CD14-positive monocyte (primary cell): ENCODE results near the gene TERB1. TPM values are rescaled to one million over a fixed set of nuclear protein-coding genes. Genes with fewer than 3 reads are reported as not detected.

Experiments
- DNase-seq, 3 donors: peaks; one replicate each; pipeline ENCODE4 v3.0.0-alpha.2; 2011 to 2022
- H2AFZ ChIP-seq: 2 replicates; pipeline ENCODE4 v1.6.0; 2012; ENCODE audit warnings: mild to moderate bottlenecking, low read depth, low read length, inconsistent platforms; ENCODE audit not compliant: insufficient read depth, poor library complexity, severe bottlenecking
- H3K27ac ChIP-seq, 2 donors: 1 replicate in 1 of 2; 2 replicates in 1 of 2; pipeline ENCODE4 v1.5.1; 2012 to 2013; ENCODE audit warnings: low read length in 2 of 2, control low read depth in 1 of 2, inconsistent platforms in 1 of 2, low read depth in 1 of 2, mild to moderate bottlenecking in 1 of 2
- H3K27me3 ChIP-seq, 2 donors: one replicate each; pipeline versions ENCODE4 v1.6.0 to v1.6.1; 2011 to 2013; ENCODE audit warnings: low read length in 2 of 2; ENCODE audit not compliant: control insufficient read depth in 2 of 2, insufficient read depth in 2 of 2
- H3K36me3 ChIP-seq, 2 donors: replicated peaks in 1 of 2; 1 replicate in 1 of 2; 2 replicates in 1 of 2; pipeline versions ENCODE4 v1.5.1 to v1.6.1; 2012 to 2013; ENCODE audit warnings: low read length in 2 of 2, control low read depth in 1 of 2, inconsistent platforms in 1 of 2, mild to moderate bottlenecking in 1 of 2; ENCODE audit not compliant: insufficient read depth in 2 of 2, control insufficient read depth in 1 of 2
- H3K4me1 ChIP-seq, 2 donors: 1 replicate in 1 of 2; 2 replicates in 1 of 2; pipeline versions ENCODE4 v1.5.1 to v1.6.1; 2012 to 2013; ENCODE audit warnings: low read length in 2 of 2, control low read depth in 1 of 2, inconsistent platforms in 1 of 2, mild to moderate bottlenecking in 1 of 2, moderate library complexity in 1 of 2; ENCODE audit not compliant: insufficient read depth in 2 of 2, control insufficient read depth in 1 of 2
- H3K4me2 ChIP-seq: replicated peaks from 2 replicates; pipeline ENCODE3; 2012; ENCODE audit warnings: low read length, moderate library complexity, mild to moderate bottlenecking; ENCODE audit not compliant: poor library complexity, severe bottlenecking; ENCODE audit errors: extremely low read depth
- H3K4me3 ChIP-seq, 3 experiments: fragments of 200-600 bp in 1 of 3; sonication (generic) in 1 of 3; replicated peaks in 1 of 3; 1 replicate in 2 of 3; 2 replicates in 1 of 3; pipeline ENCODE4 v1.5.1; 2011 to 2013; ENCODE audit warnings: low read length in 3 of 3, mild to moderate bottlenecking in 3 of 3, control low read depth in 2 of 3, low read depth in 2 of 3, inconsistent platforms in 1 of 3, moderate library complexity in 1 of 3
- H3K79me2 ChIP-seq: 2 replicates; pipeline ENCODE4 v1.6.0; 2012; ENCODE audit warnings: mild to moderate bottlenecking, control low read depth, inconsistent platforms, low read length, moderate library complexity; ENCODE audit not compliant: insufficient read depth
- H3K9ac ChIP-seq: 2 replicates; pipeline ENCODE4 v1.6.0; 2017; ENCODE audit warnings: low read length, mild to moderate bottlenecking; ENCODE audit not compliant: insufficient read depth, poor library complexity, severe bottlenecking
- H3K9me3 ChIP-seq, 2 donors: replicated peaks in 1 of 2; 1 replicate in 1 of 2; 2 replicates in 1 of 2; pipeline versions ENCODE4 v1.5.1 to v1.6.1; 2012 to 2013; ENCODE audit warnings: low read length in 2 of 2, control low read depth in 1 of 2; ENCODE audit not compliant: control insufficient read depth in 1 of 2, insufficient read depth in 1 of 2
- H4K20me1 ChIP-seq: 2 replicates; pipeline ENCODE4 v1.6.0; 2012; ENCODE audit warnings: mild to moderate bottlenecking, low read length, control low read depth, moderate library complexity; ENCODE audit not compliant: insufficient read depth
- H3K27ac Mint-ChIP-seq, 7 donors: one replicate each; pipeline ENCODE4 v1.8.0; 2020; ENCODE audit warnings: mild to moderate bottlenecking in 7 of 7, mixed read lengths in 7 of 7, moderate library complexity in 6 of 7, inconsistent platforms in 2 of 7
- H3K27me3 Mint-ChIP-seq, 3 donors: one replicate each; pipeline ENCODE4 v1.8.0; 2021 to 2022; ENCODE audit warnings: low read depth in 3 of 3, mild to moderate bottlenecking in 3 of 3, mixed read lengths in 3 of 3, moderate library complexity in 3 of 3, inconsistent platforms in 1 of 3
- H3K36me3 Mint-ChIP-seq, 2 donors: one replicate each; pipeline ENCODE4 v1.8.0; 2020; ENCODE audit warnings: mixed read lengths in 2 of 2, inconsistent platforms in 1 of 2, mild to moderate bottlenecking in 1 of 2
- H3K4me1 Mint-ChIP-seq: one replicate; pipeline ENCODE4 v1.8.0; 2020; ENCODE audit warnings: mild to moderate bottlenecking, mixed read lengths
- H3K4me3 Mint-ChIP-seq, 2 donors: one replicate each; pipeline ENCODE4 v1.8.0; 2020; ENCODE audit warnings: mild to moderate bottlenecking in 2 of 2, mixed read lengths in 2 of 2, moderate library complexity in 1 of 2
- H3K9me3 Mint-ChIP-seq, 7 donors: one replicate each; pipeline ENCODE4 v1.8.0; 2020 to 2022; ENCODE audit warnings: mixed read lengths in 7 of 7, mild to moderate bottlenecking in 6 of 7, moderate library complexity in 6 of 7, inconsistent platforms in 2 of 7
- CTCF ChIP-seq: fragments of 200-600 bp; IDR thresholded peaks from one replicate; pipeline ENCODE4 v1.8.0; 2022; ENCODE audit warnings: antibody characterized with exemption, mild to moderate bottlenecking
- WGBS: methylation state at CpG from one replicate; pipeline ENCODE4 v1.1.5; 2013; ENCODE audit warnings: missing lambda C conversion rate; ENCODE audit not compliant: insufficient coverage; 5-methylcytosine and 5-hydroxymethylcytosine counted together
- intact Hi-C, 2 donors: fragments of 100-400 bp; cut with micrococcal nuclease; formaldehyde crosslinking; loops; one replicate each; pipeline versions ENCODE4 v1.15.0 to v1.15.1; 2023
- polyA plus RNA-seq, 3 donors: library from polyadenylated mRNA; depleted of rRNA in 1 of 3; unstranded in 2 of 3; stranded (reverse) in 1 of 3; fragments of 300-500 nt in 2 of 3; fragments of >200 nt in 1 of 3; fragmentation: Illumina TruSeq in 2 of 3; gene quantifications; 1 replicate in 2 of 3; 2 replicates in 1 of 3; pipeline ENCODE4 v1.2.3, GENCODE V29; 2012 to 2021

TERB1 gene
- polyA plus RNA-seq, 3 donors, result not detected

GRCh38 chr16:66740533-66740932, 60.9 kb downstream of the TERB1 start:
- peak in 2 of 3 donors; percentile 36 to 39 for DNase-seq
- TF ChIP-seq CTCF, result no peak
- intact Hi-C loops, result loop anchor here in 1 of 2 donors (10.0 kb wide), 1 partner anchor 336 kb away; no protein-coding TSS in a partner anchor
- H2AFZ ChIP-seq, result no peak overlapping the region
- peak overlapping the region; percentile 58 for H3K4me2 ChIP-seq
- Mint-ChIP-seq H3K4me1 (peaks cover 40% of the 10 kb centered on the region), H3K4me3 (peak overlapping the region; percentile 49 to 83), H3K9me3 (no peaks in the 10 kb centered on the region), H3K36me3 (peaks cover 34 to 80% of the 10 kb centered on the region in 2 donors), H3K27ac (peak overlapping the region; percentile 70 to 91 (median 84)), H3K27me3 (no peaks in the 10 kb centered on the region)
- H3K36me3 ChIP-seq, result peaks cover 48 to 72% of the 10 kb centered on the region in 2 donors
- H3K9me3 ChIP-seq, result no peaks in the 10 kb centered on the region
- WGBS, result 25% methylated on average over 2 of the region's 2 CpGs
- H3K79me2 ChIP-seq, result peaks cover 57% of the 10 kb centered on the region
- H3K4me3 ChIP-seq, result peak overlapping the region in 1 of 3 experiments; percentile 35
- peaks cover 48 to 50% of the 10 kb centered on the region in 2 donors for H3K4me1 ChIP-seq
- peak overlapping the region; percentile 38 to 70 for H3K27ac ChIP-seq
- H3K9ac ChIP-seq, result no peak overlapping the region
- peaks cover 37% of the 10 kb centered on the region for H4K20me1 ChIP-seq
- no peaks in the 10 kb centered on the region for H3K27me3 ChIP-seq

GRCh38 chr16:66740010-66740409, 61.4 kb downstream of the TERB1 start:
- peaks cover 40% of the 10 kb centered on the region for H3K4me1 Mint-ChIP-seq
- H3K27ac ChIP-seq, result peak overlapping the region; percentile 38 to 70
- H3K9me3 Mint-ChIP-seq, result no peaks in the 10 kb centered on the region
- no peaks in the 10 kb centered on the region for H3K27me3 ChIP-seq
- peak; percentile 77 for TF ChIP-seq CTCF
- peaks cover 43 to 45% of the 10 kb centered on the region in 2 donors for H3K4me1 ChIP-seq
- intact Hi-C loops, result loop anchor here in 1 of 2 donors (10.0 kb wide), 1 partner anchor 335 kb away; no protein-coding TSS in a partner anchor
- peaks cover 47 to 72% of the 10 kb centered on the region in 2 donors for H3K36me3 ChIP-seq
- no peak overlapping the region for H3K9ac ChIP-seq
- WGBS, result no CpG with 5 or more reads among the region's 2 CpGs
- peaks cover 38 to 81% of the 10 kb centered on the region in 2 donors for H3K36me3 Mint-ChIP-seq
- peak overlapping the region in 1 of 3 experiments; percentile 35 for H3K4me3 ChIP-seq
- peaks cover 37% of the 10 kb centered on the region for H4K20me1 ChIP-seq
- no peak overlapping the region for H2AFZ ChIP-seq
- H3K9me3 ChIP-seq, result no peaks in the 10 kb centered on the region
- peak overlapping the region; percentile 12 to 83 for H3K4me3 Mint-ChIP-seq
- H3K79me2 ChIP-seq, result peaks cover 52% of the 10 kb centered on the region
- DNase-seq, result peak in 2 of 3 donors; percentile 23 to 42
- peak overlapping the region; percentile 58 for H3K4me2 ChIP-seq
- H3K27ac Mint-ChIP-seq, result peak overlapping the region; percentile 35 to 91 (median 85)
- H3K27me3 Mint-ChIP-seq, result no peaks in the 10 kb centered on the region
